NCI-H524 treated with DMSO at 0.1 percent for 48 hours (cell line): ENCODE results near the gene OR2T34.
"Not testable (repeated sequence)": the region's sequence is repeated elsewhere in the genome, so short reads cannot be mapped to it uniquely, and the experiment has no call there.

Source experiments
- DNase-seq: peaks from one replicate; lab custom pipeline; 2025; lab: John Stamatoyannopoulos, UW

Gene OR2T34

GRCh38 chr1:248562672-248563071 is 11.9 kb downstream of the OR2T34 start, which contains the start of gene OR2T29:
OR2T29 (minus strand) TSS chr1:248562772; CDS start chr1:248559491, 3,281 bp downstream.
- DNase-seq = not testable (repeated sequence)

- DNase-seq = not testable (repeated sequence)
These were observed 23.5 kb downstream of the OR2T34 start for GRCh38 chr1:248551027-248551426.

GRCh38 chr1:248547383-248547782 is 27.2 kb downstream of the OR2T34 start:
- DNase-seq = not testable (repeated sequence)

- not testable (repeated sequence) for DNase-seq
These were observed 37.1 kb downstream of the OR2T34 start for GRCh38 chr1:248537449-248537848.
